SK-N-SH treated with all-trans-retinoic acid at 6 μM for 48 hours (cell line): ENCODE results near the gene ARHGAP8.

ENCODE experiments used
- ATAC-seq: fragments of 200-7000 bp; cut with Tn5 transposase; 3 replicates; pipeline ENCODE4 v1.9.1; 2020; ENCODE audit warnings: mild to moderate bottlenecking, moderate library complexity
- ARNTL ChIP-seq: fragments of 450-650 bp; formaldehyde crosslinking; IDR thresholded peaks from 2 replicates; pipeline ENCODE4 v1.5.0; 2020; ENCODE audit warnings: low read depth, mild to moderate bottlenecking, moderate library complexity, borderline replicate concordance
- BACH2 ChIP-seq: fragments of 250-450 bp; sonication (Bioruptor Pico); IDR thresholded peaks from 2 replicates; pipeline ENCODE4 v1.9.0; 2021; ENCODE audit warnings: mild to moderate bottlenecking, borderline replicate concordance
- CSDC2 ChIP-seq: fragments of 250-450 bp; sonication (Bioruptor Pico); IDR thresholded peaks from 2 replicates; pipeline ENCODE4 v1.5.0; 2020; ENCODE audit warnings: mild to moderate bottlenecking, moderate library complexity
- ESRRG ChIP-seq: fragments of 250-450 bp; sonication (Bioruptor Pico); IDR thresholded peaks from 2 replicates; pipeline ENCODE4 v1.6.1; 2021; ENCODE audit warnings: mild to moderate bottlenecking
- GLIS3 ChIP-seq: fragments of 250-450 bp; sonication (Bioruptor Pico); IDR thresholded peaks from 2 replicates; pipeline ENCODE4 v1.5.0; 2020; ENCODE audit warnings: mild to moderate bottlenecking, moderate library complexity
- OSR1 ChIP-seq: fragments of 250-450 bp; sonication (Bioruptor Pico); IDR thresholded peaks from 2 replicates; pipeline ENCODE4 v1.8.0; 2022; ENCODE audit warnings: moderate library complexity, mild to moderate bottlenecking, inconsistent platforms
- PPARA ChIP-seq: fragments of 250-450 bp; sonication (Bioruptor Pico); IDR thresholded peaks from 2 replicates; pipeline ENCODE4 v1.5.0; 2020; ENCODE audit warnings: mild to moderate bottlenecking, borderline replicate concordance
- SNAI2 ChIP-seq: fragments of 250-450 bp; sonication (Bioruptor Pico); IDR thresholded peaks from 2 replicates; pipeline ENCODE4 v1.5.0; 2020; ENCODE audit warnings: mild to moderate bottlenecking, moderate library complexity
- TCF4 ChIP-seq: fragments of 250-450 bp; sonication (Bioruptor Pico); IDR thresholded peaks from 2 replicates; pipeline ENCODE4 v1.8.0; 2021; ENCODE audit warnings: mild to moderate bottlenecking, moderate library complexity, borderline replicate concordance
- TOX ChIP-seq: fragments of 250-450 bp; sonication (Bioruptor Pico); IDR thresholded peaks from 2 replicates; pipeline ENCODE4 v1.8.0; 2021; ENCODE audit warnings: mild to moderate bottlenecking, moderate library complexity, borderline replicate concordance
- ZC3H10 ChIP-seq: fragments of 250-450 bp; sonication (Bioruptor Pico); IDR thresholded peaks from 2 replicates; pipeline ENCODE4 v1.5.1; 2021; ENCODE audit warnings: mild to moderate bottlenecking, moderate library complexity
- ZFP3 ChIP-seq: fragments of 250-450 bp; sonication (Bioruptor Pico); IDR thresholded peaks from 2 replicates; pipeline ENCODE4 v1.5.0; 2020; ENCODE audit warnings: mild to moderate bottlenecking, moderate library complexity
- ZFP30 ChIP-seq: fragments of 450-650 bp; formaldehyde crosslinking; IDR thresholded peaks from 2 replicates; pipeline ENCODE4 v1.5.0; 2022; ENCODE audit warnings: mild to moderate bottlenecking, moderate library complexity
- ZNF70 ChIP-seq: fragments of 450-650 bp; formaldehyde crosslinking; IDR thresholded peaks from 2 replicates; pipeline ENCODE4 v1.5.0; 2020; ENCODE audit warnings: mild to moderate bottlenecking, moderate library complexity
- ZNF8 ChIP-seq: fragments of 450-650 bp; formaldehyde crosslinking; IDR thresholded peaks from 2 replicates; pipeline ENCODE4 v1.5.0; 2020; ENCODE audit warnings: mild to moderate bottlenecking, moderate library complexity
- TF ChIP-seq, protein P1 (sequence below): fragments of 250-450 bp; sonication (Bioruptor Pico); IDR thresholded peaks from 2 replicates; pipeline ENCODE4 v1.5.1; 2021; ENCODE audit warnings: mild to moderate bottlenecking, moderate library complexity
- TF ChIP-seq, protein P2 (sequence below): fragments of 250-450 bp; sonication (Bioruptor Pico); IDR thresholded peaks from 2 replicates; pipeline ENCODE4 v1.5.0; 2020; ENCODE audit warnings: mild to moderate bottlenecking, moderate library complexity
- TF ChIP-seq, protein P3 (sequence below): fragments of 250-450 bp; sonication (Bioruptor Pico); IDR thresholded peaks from 2 replicates; pipeline ENCODE4 v1.8.0; 2020; ENCODE audit warnings: mild to moderate bottlenecking, moderate library complexity, borderline replicate concordance
- TF ChIP-seq, protein P4 (sequence below): fragments of 250-450 bp; sonication (Bioruptor Pico); IDR thresholded peaks from 2 replicates; pipeline ENCODE4 v1.8.0; 2021; ENCODE audit warnings: low read depth, mild to moderate bottlenecking, moderate library complexity, borderline replicate concordance

The ARHGAP8 gene

DNA sequence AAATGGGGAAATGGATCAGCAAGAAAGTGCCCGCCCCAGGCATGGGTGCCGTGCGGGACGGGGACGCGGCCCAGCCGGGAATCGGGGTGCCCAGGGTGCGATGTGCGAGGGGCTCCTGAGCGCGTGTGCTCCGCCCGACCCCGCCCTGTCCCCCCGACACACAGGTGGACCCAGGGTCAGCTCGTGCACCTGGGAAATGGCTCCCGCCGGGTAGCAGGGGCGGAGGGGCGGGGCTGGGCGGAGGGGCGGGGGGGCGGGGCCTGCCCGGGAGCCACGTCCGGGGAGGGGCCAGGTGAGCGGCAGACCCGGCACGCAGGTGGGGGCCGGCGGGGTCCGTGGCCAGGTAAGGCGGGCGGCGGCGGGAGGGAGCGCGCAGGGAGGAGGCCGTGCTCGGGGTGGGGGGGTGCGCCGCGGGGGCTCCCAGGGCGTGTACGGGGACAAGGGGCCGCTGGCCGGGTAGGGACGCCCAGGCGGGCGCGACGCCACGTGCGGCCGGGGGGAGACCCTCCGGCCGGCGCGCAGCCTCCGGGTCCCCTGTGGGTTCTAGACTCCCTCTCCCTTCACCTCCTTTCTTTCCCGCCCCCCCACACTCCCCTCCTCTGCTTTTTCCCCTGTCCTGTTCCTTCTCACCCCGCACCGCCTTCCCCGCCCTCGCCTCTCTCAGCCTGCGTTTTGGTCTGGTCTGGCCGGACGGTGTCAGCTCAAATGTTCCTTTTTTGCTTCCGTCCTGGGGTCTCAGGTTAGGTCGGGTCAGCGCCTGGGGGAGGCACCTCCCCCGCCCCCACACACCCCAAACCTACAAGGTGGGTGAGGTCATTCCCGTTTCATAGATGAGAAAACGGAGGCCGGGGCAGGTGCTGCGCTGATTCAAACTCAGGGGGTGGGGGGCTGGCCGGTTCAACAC lies at the start of gene ARHGAP8:
TSS of gene ARHGAP8 (plus strand) at position 291 of the 904 bp plus-strand sequence. CDS start 33,953 bp downstream, outside the sequence.
- ATAC-seq = no peak

DNA sequence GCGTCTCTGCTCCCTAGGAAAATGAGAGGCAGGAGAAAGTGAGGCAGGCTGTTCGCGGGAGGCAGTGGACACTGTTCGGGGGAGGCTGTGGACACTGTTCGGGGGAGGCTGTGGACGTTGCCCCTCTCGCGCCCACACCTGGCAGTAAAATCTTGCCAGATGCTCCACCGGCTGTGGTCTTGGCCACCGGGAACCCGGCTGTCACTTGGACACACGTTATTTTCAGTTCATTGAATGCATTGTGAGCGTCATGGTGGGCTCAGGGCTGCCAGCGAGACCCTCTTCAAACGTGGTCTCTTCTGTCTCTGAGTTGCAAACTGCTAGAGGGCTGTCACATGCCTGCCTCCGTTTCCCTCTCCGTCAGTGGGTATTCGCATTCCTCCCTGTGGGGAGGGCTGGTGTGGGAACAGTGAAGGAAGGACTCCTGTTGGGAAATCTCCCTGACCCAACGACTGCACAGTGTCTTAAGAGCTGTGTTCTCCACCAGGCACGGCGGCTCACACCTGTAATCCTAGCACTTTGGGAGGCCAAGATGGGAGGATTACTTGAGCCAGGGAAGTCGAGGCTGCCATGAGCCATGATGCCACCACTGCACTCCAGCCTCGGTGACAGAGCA lies 49.0 kb upstream of the ARHGAP8 start:
- ATAC-seq = no peak

More for the DNA sequence above, at the start of gene ARHGAP8:
- TF ChIP-seq ZC3H10 (CRISPR knock-in tag) = no peak
- no peak for TF ChIP-seq ZFP30 (CRISPR knock-in tag)
- TF ChIP-seq ZFP3 = no peak
- no peak for TF ChIP-seq CSDC2 (CRISPR knock-in tag)
- no peak for TF ChIP-seq OSR1
- TF ChIP-seq PPARA (CRISPR knock-in tag) = no peak
- TF ChIP-seq, protein P1, sequence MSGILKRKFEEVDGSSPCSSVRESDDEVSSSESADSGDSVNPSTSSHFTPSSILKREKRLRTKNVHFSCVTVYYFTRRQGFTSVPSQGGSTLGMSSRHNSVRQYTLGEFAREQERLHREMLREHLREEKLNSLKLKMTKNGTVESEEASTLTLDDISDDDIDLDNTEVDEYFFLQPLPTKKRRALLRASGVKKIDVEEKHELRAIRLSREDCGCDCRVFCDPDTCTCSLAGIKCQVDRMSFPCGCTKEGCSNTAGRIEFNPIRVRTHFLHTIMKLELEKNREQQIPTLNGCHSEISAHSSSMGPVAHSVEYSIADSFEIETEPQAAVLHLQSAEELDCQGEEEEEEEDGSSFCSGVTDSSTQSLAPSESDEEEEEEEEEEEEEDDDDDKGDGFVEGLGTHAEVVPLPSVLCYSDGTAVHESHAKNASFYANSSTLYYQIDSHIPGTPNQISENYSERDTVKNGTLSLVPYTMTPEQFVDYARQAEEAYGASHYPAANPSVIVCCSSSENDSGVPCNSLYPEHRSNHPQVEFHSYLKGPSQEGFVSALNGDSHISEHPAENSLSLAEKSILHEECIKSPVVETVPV (CRISPR knock-in tag) = no peak
- no peak for TF ChIP-seq BACH2 (CRISPR knock-in tag)
- TF ChIP-seq, protein P2, sequence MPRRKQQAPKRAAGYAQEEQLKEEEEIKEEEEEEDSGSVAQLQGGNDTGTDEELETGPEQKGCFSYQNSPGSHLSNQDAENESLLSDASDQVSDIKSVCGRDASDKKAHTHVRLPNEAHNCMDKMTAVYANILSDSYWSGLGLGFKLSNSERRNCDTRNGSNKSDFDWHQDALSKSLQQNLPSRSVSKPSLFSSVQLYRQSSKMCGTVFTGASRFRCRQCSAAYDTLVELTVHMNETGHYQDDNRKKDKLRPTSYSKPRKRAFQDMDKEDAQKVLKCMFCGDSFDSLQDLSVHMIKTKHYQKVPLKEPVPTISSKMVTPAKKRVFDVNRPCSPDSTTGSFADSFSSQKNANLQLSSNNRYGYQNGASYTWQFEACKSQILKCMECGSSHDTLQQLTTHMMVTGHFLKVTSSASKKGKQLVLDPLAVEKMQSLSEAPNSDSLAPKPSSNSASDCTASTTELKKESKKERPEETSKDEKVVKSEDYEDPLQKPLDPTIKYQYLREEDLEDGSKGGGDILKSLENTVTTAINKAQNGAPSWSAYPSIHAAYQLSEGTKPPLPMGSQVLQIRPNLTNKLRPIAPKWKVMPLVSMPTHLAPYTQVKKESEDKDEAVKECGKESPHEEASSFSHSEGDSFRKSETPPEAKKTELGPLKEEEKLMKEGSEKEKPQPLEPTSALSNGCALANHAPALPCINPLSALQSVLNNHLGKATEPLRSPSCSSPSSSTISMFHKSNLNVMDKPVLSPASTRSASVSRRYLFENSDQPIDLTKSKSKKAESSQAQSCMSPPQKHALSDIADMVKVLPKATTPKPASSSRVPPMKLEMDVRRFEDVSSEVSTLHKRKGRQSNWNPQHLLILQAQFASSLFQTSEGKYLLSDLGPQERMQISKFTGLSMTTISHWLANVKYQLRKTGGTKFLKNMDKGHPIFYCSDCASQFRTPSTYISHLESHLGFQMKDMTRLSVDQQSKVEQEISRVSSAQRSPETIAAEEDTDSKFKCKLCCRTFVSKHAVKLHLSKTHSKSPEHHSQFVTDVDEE (CRISPR knock-in tag) = no peak

More for the DNA sequence above, 49.0 kb upstream of the ARHGAP8 start:
- no peak for TF ChIP-seq ZC3H10 (CRISPR knock-in tag)
- TF ChIP-seq, protein P3, sequence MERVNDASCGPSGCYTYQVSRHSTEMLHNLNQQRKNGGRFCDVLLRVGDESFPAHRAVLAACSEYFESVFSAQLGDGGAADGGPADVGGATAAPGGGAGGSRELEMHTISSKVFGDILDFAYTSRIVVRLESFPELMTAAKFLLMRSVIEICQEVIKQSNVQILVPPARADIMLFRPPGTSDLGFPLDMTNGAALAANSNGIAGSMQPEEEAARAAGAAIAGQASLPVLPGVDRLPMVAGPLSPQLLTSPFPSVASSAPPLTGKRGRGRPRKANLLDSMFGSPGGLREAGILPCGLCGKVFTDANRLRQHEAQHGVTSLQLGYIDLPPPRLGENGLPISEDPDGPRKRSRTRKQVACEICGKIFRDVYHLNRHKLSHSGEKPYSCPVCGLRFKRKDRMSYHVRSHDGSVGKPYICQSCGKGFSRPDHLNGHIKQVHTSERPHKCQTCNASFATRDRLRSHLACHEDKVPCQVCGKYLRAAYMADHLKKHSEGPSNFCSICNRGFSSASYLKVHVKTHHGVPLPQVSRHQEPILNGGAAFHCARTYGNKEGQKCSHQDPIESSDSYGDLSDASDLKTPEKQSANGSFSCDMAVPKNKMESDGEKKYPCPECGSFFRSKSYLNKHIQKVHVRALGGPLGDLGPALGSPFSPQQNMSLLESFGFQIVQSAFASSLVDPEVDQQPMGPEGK (CRISPR knock-in tag) = no peak
- TF ChIP-seq, protein P4, sequence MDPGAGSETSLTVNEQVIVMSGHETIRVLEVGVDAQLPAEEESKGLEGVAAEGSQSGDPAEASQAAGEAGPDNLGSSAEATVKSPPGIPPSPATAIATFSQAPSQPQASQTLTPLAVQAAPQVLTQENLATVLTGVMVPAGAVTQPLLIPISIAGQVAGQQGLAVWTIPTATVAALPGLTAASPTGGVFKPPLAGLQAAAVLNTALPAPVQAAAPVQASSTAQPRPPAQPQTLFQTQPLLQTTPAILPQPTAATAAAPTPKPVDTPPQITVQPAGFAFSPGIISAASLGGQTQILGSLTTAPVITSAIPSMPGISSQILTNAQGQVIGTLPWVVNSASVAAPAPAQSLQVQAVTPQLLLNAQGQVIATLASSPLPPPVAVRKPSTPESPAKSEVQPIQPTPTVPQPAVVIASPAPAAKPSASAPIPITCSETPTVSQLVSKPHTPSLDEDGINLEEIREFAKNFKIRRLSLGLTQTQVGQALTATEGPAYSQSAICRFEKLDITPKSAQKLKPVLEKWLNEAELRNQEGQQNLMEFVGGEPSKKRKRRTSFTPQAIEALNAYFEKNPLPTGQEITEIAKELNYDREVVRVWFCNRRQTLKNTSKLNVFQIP (CRISPR knock-in tag) = no peak
- TF ChIP-seq CSDC2 (CRISPR knock-in tag) = no peak
- TF ChIP-seq SNAI2 (CRISPR knock-in tag) = no peak
- TF ChIP-seq, protein P1 (CRISPR knock-in tag) = no peak
- TF ChIP-seq PPARA (CRISPR knock-in tag) = no peak
- no peak for TF ChIP-seq ZFP30 (CRISPR knock-in tag)
- no peak for TF ChIP-seq TCF4 (CRISPR knock-in tag)
- TF ChIP-seq GLIS3 (CRISPR knock-in tag) = no peak
- TF ChIP-seq ESRRG (CRISPR knock-in tag) = no peak
- TF ChIP-seq ZNF8 (CRISPR knock-in tag) = no peak
- no peak for TF ChIP-seq ARNTL (CRISPR knock-in tag)
- TF ChIP-seq ZNF70 (CRISPR knock-in tag) = no peak
- TF ChIP-seq TOX (CRISPR knock-in tag) = no peak
- TF ChIP-seq BACH2 (CRISPR knock-in tag) = no peak
